Measurements from ENCODE around the gene GSN. TPM values are rescaled to one million over a fixed set of nuclear protein-coding genes. Genes with fewer than 3 reads are reported as not detected.
A peak's percentile ranks its signal among the peaks of the same experiment; 100 is the strongest.

Gene GSN
- total and polyA plus RNA-seq, 7 donors: 140 to 490 (median 210) TPM

DNA sequence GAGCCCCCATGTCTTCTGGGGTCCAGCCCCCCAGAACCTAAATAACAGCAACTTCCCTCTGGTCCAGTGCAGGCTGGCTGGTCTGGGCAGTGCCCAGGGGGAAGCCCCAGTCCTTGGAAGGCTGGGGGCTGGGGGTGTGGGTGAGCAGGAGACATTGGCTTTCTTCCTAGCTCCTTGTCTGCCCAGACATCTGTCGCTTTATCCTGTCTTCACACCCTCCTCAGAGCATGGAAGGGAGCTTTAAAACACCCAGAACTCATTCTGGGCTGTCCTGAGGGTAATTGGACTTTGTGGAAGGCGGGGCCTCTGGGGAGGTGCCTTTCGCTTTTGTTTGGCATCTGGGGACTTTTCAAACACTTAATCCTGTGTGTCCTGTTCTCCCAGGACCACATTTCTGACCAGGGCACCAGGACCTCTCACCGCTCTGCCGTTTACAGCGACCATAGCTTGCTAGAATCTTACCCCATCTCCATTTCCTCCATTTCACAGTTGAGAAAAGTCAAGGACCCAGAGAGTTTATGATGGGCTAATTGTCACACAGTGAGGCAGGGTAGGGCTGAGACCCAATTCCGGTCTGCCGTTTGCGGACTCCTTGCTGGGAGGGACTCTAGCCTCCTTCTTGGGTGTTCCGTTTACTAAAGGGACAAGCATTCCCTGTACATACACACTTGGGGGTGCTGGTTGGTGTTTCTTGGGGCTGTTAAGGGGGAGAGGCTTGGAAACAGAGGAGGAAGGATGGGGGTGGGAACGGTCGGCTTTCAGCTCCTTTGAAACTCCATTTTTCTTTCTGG is 1.1 kb downstream of the GSN start:
- TF ChIP-seq CTCF (IDR thresholded peaks at IDR 0.05): no peak
- Histone ChIP-seq H3K27ac (peak overlapping the region; percentile 73), H3K27me3 (ENCODE audit: insufficient read depth in 3 of 3, low read length in 2 of 3) (no peaks in the 10 kb centered on the region), H3K4me1 (peaks cover 49% of the 10 kb centered on the region), H3K9me3 (no peaks in the 10 kb centered on the region), H3K4me3 (peak overlapping the region; percentile 86), H3K36me3 (ENCODE audit: insufficient read depth in 1 of 2, low read depth in 1 of 2) (no peaks in the 10 kb centered on the region)
- WGBS, 3 donors: 14 to 29% (median 18%) methylated on average over 12 of the region's 12 CpGs
- intact Hi-C loops (cut with DNase I): loop anchor here (2.0 to 5.0 kb wide), 2 partner anchors 16 to 57 kb away; no protein-coding TSS in a partner anchor
- DNase-seq (peak in 1 of 2 donors; percentile 45), ATAC-seq (peak; percentile 6 to 39 (median 12))

- TF ChIP-seq CTCF (IDR thresholded peaks at IDR 0.05): no peak
- Histone ChIP-seq H3K36me3 (ENCODE audit: insufficient read depth in 1 of 2, low read depth in 1 of 2) (no peaks in the 10 kb centered on the region), H3K9me3 (no peaks in the 10 kb centered on the region), H3K4me1 (peaks cover 49% of the 10 kb centered on the region), H3K27ac (peak overlapping the region; percentile 73), H3K27me3 (ENCODE audit: insufficient read depth in 3 of 3, low read length in 2 of 3) (no peaks in the 10 kb centered on the region), H3K4me3 (peak overlapping the region; percentile 86)
- DNase-seq: peak in 1 of 2 donors; percentile 50
- WGBS, 3 donors: 42 to 60% (median 45%) methylated on average over 5 of the region's 5 CpGs
- ATAC-seq: no peak
- intact Hi-C loops (cut with DNase I): loop anchor here (2.0 to 5.0 kb wide), 2 partner anchors 15 to 57 kb away; no protein-coding TSS in a partner anchor
Measured at GRCh38 chr9:121269642-121270254, 1.8 kb downstream of the GSN start.

DNA sequence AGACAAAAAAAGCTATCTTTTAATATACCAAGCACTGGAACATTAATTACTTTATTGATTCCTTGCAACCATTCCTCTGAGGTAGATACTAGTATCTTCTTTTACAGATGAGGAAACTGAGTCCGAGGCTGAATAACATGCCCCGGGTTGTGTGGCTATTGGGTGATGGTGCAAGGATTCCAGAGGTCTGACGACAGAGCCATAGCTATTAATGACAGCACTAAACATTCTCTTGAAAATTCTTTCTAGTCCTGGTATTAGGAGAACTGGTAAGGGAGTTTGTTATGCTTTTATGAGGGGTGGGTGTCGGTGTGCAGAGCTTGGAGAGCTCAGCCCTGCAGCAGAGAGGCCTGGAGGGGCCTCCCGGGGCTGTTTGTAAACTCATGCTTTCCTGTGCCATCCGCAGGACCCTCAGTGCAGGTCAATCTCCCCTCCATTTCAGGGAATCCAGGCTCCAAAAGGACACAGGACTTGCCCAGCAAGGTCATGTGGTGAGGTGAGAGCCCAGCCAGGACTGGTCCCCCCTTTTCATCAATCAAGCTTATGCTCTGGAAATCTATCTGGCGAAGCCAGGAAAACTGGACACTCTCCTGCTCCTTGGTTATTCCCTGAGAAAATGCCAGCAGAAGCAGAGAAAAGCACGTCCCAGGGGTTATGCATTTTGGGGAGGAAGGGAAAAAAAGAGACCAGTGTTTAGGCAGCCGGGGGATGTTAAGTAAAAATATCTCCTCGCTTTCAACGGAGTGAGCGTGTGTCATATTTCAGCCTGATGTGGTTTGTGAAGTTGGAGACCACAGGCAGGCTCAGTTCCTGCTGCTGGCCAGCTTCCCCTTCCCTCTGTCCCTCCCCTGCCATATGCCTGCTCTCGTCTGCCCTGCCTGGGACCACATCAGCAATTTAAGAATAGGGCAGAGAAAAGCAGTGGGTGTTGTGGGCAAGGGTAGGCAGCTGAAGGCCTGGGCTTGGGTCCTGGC is 3.7 kb downstream of the GSN start:
- peak; percentile 24 to 78 (median 40) for ATAC-seq
- H3K27ac ChIP-seq: peak overlapping the region; percentile 73
- peak; percentile 51 to 70 for DNase-seq
- TF ChIP-seq CTCF (IDR thresholded peaks at IDR 0.05): no peak
- intact Hi-C loops (cut with DNase I): no loop called here
- no peaks in the 10 kb centered on the region for H3K36me3 ChIP-seq (ENCODE audit: insufficient read depth in 1 of 2, low read depth in 1 of 2)
- peak overlapping the region; percentile 36 for H3K4me3 ChIP-seq
- H3K4me1 ChIP-seq: peaks cover 49% of the 10 kb centered on the region
- H3K27me3 ChIP-seq (ENCODE audit: insufficient read depth in 3 of 3, low read length in 2 of 3): no peaks in the 10 kb centered on the region
- H3K9me3 ChIP-seq: no peaks in the 10 kb centered on the region
- 30 to 60% (median 35%) methylated on average over 13 of the region's 13 CpGs for WGBS, 3 donors

GRCh38 chr9:121272401-121272948 is 4.5 kb downstream of the GSN start:
- WGBS, 3 donors: 79 to 91% (median 83%) methylated on average over 6 of the region's 6 CpGs
- intact Hi-C loops (cut with DNase I): no loop called here
- no peaks in the 10 kb centered on the region for H3K36me3 ChIP-seq (ENCODE audit: insufficient read depth in 1 of 2, low read depth in 1 of 2)
- no peak for TF ChIP-seq CTCF (IDR thresholded peaks at IDR 0.05)
- peak overlapping the region; percentile 36 for H3K4me3 ChIP-seq
- peak overlapping the region; percentile 73 for H3K27ac ChIP-seq
- DNase-seq (no peak), ATAC-seq (no peak)
- no peaks in the 10 kb centered on the region for H3K9me3 ChIP-seq
- peaks cover 44% of the 10 kb centered on the region for H3K4me1 ChIP-seq
- H3K27me3 ChIP-seq (ENCODE audit: insufficient read depth in 3 of 3, low read length in 2 of 3): no peaks in the 10 kb centered on the region
